Measurements from ENCODE around the gene TAMM41.
"Not testable (repeated sequence)": the region's sequence is repeated elsewhere in the genome, so short reads cannot be mapped to it uniquely, and the experiment has no call there.

TAMM41 gene

DNA sequence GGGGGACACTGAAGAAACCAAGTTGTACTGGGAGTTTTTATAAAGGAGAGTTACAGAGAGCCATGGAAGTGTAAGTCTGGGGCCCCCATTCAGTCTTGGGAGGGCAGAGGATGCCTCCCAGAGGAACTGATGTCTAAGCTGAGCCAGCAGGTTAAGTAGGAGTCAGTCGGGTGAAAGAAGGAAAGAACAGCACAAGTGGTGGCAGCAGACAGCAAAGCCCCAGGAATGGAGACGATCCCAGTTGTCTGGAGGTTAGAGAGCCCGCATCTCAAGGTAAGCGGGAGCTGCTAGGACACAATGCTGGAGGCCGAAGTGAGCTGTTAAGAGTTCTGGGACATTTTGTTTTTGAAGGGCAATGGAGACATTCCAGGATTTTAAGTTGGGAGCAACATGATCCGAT is 88.8 kb downstream of the TAMM41 start:
- DNase-seq: no peak

DNA sequence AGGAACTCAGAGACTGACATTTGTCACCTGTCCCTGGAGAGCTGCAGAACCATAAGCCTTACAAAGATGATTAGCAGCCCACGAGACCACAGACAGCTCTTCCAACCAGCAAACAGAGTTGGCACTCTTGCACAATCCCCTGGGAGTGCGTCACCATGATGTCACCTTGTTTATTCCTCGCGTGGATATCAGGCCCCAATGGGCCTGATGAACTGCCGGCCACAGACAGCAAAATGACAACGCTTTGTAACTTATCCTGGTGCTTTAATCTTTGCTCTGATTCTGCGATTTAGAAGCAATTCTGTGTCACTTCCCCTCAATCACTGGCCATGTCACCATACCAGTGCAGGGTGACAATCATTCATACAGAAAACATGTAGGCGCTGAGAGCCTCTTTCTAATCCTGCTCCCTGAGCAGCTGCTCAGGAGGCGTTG is 89.2 kb downstream of the TAMM41 start:
- DNase-seq: no peak

DNA sequence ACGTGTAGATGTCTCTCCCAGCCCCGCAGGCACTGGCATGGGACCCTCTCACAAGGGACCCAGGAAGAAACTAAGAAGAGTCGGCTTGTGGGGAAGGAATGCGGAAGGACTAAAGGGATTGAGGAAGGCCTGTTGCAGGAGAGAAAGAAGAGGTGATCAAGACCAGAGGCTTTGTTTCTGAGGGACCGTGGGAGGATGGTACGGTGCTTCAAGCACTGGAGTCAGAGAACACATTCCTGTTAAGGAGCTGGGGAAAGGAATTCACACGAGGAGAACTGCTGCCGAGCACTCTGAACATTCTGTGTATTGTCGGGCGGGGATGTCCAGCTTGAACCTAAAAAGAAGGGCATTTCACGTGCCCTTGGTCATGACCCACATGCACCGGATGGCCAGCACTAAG is 91.4 kb downstream of the TAMM41 start:
- no peak for DNase-seq

DNA sequence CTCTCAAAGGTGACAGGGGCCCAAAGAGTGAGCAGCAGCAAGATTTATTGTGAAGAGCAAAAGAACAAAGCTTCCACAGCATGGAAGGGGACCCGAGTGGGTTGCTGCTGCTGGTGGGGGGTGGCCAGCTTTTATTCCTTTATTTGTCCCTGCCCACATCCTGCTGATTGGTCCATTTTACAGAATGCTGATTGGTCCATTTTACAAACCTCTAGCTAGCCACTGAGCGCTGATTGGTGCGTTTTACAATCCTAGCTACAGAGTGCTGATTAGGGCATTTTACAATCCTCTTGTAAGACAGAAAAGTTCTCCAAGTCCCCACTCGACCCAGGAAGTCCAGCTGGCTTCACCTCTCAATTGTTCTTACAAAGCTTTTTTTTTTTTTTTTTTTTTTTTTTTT is 94.4 kb downstream of the TAMM41 start:
- DNase-seq: not testable (repeated sequence)

DNA sequence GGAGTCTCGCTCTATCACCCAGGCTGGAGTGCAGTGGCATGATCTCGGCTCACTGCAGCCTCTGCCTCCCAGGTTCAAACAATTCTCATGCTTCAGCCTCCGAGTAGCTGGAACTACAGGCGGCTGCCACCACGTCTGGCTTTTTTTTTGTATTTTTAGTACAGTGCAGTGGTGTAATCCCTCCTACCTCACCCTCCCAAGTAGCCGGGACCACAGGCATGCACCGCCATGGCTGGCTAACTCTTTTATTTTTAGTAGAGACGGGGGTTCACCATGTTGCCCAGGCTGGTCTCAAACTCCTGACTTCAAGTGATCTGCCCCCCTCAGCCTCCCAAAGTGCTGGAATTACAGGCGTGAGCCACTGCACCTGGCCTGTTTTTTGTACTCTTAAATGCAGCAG is 98.4 kb downstream of the TAMM41 start:
- not testable (repeated sequence) for DNase-seq
